ENCODE measurements around the gene IGF1R.

DNA sequence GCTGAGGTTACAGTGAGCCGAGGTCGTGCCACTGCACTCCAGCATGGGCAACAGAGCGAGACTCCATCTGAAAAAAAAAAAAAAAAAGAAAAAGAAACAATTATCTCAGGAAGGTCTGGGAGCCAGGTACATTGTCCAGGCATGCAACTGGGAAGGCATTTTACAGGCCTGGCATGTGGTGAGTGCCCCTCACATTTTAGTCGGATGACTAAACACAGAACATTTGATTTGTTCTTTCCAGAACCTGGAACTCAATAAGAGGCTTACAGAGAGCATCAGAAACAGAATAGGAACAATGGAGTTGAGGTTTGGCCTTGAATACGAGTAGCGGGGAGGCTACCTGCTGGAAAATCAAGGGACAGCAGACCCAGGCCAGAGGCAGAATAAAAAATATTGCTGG lies 33.7 kb upstream of the IGF1R start:
- TF ChIP-seq RAD21 (IDR thresholded peaks at IDR 0.05; ENCODE audit: low read depth) (no peak), EZH2phosphoT487 (IDR thresholded peaks at IDR 0.05; ENCODE audit: borderline replicate concordance) (no peak), POLR2A (IDR thresholded peaks at IDR 0.05; ENCODE audit: borderline replicate concordance, extremely low read depth, insufficient read depth, insufficient read length) (no peak), EGR1 (IDR thresholded peaks at IDR 0.05; ENCODE audit: low read depth) (no peak), EZH2 (IDR thresholded peaks at IDR 0.05) (no peak), POLR2AphosphoS5 (IDR thresholded peaks at IDR 0.05; ENCODE audit: low read depth, low read length) (no peak), SIN3A (IDR thresholded peaks at IDR 0.05; ENCODE audit: low read depth) (no peak), JUND (IDR thresholded peaks at IDR 0.05) (no peak), ZNF274 (IDR thresholded peaks at IDR 0.05; ENCODE audit: low read depth, low read length) (no peak), SP1 (IDR thresholded peaks at IDR 0.05; ENCODE audit: low read depth) (no peak)
- TF ChIP-seq, protein P1, sequence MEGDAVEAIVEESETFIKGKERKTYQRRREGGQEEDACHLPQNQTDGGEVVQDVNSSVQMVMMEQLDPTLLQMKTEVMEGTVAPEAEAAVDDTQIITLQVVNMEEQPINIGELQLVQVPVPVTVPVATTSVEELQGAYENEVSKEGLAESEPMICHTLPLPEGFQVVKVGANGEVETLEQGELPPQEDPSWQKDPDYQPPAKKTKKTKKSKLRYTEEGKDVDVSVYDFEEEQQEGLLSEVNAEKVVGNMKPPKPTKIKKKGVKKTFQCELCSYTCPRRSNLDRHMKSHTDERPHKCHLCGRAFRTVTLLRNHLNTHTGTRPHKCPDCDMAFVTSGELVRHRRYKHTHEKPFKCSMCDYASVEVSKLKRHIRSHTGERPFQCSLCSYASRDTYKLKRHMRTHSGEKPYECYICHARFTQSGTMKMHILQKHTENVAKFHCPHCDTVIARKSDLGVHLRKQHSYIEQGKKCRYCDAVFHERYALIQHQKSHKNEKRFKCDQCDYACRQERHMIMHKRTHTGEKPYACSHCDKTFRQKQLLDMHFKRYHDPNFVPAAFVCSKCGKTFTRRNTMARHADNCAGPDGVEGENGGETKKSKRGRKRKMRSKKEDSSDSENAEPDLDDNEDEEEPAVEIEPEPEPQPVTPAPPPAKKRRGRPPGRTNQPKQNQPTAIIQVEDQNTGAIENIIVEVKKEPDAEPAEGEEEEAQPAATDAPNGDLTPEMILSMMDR (IDR thresholded peaks at IDR 0.05 in 2 of 3, conservative IDR thresholded peaks at IDR 0.05 in 1 of 3; ENCODE audit: borderline replicate concordance in 1 of 3, insufficient read depth in 1 of 3, low read depth in 2 of 3, low read length in 2 of 3), result no peak
- TF ChIP-seq, protein P2, sequence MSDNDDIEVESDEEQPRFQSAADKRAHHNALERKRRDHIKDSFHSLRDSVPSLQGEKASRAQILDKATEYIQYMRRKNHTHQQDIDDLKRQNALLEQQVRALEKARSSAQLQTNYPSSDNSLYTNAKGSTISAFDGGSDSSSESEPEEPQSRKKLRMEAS (IDR thresholded peaks at IDR 0.05), result no peak
